HG02852 (cell line): ENCODE data around the gene OGFOD2.
"Not testable (repeated sequence)": the region's sequence is repeated elsewhere in the genome, so short reads cannot be mapped to it uniquely, and the experiment has no call there.

Experiments used
- ATAC-seq: cut with Tn5 transposase; IDR thresholded peaks from one replicate; pipeline ENCODE4 v1.9.1; 2021; ENCODE audit warnings: mild to moderate bottlenecking, moderate library complexity; ENCODE audit not compliant: unreplicated experiment

OGFOD2 gene

GRCh38 chr12:122974892-122975789 lies at the start of gene OGFOD2:
Gene OGFOD2, plus strand, starts transcription at chr12:122975244. Its CDS starts 8 bp downstream, at chr12:122975252.
- ATAC-seq = peak; percentile 78

- no peak for ATAC-seq
Observed at GRCh38 chr12:122927756-122928403, 47.2 kb upstream of the OGFOD2 start.

GRCh38 chr12:122928404-122929147 lies 46.5 kb upstream of the OGFOD2 start:
- no peak for ATAC-seq

- ATAC-seq = no peak
Observed at GRCh38 chr12:122929148-122929538, 45.9 kb upstream of the OGFOD2 start.

- no peak for ATAC-seq
Observed at GRCh38 chr12:122929812-122930211, 45.2 kb upstream of the OGFOD2 start.

GRCh38 chr12:122932207-122932606 lies 42.8 kb upstream of the OGFOD2 start:
- no peak for ATAC-seq

- no peak for ATAC-seq
Observed at GRCh38 chr12:122934722-122935121, 40.3 kb upstream of the OGFOD2 start.

GRCh38 chr12:122935318-122935717 lies 39.7 kb upstream of the OGFOD2 start:
- ATAC-seq = no peak

- no peak for ATAC-seq
Observed at GRCh38 chr12:122937622-122938091, 37.4 kb upstream of the OGFOD2 start.

GRCh38 chr12:122939125-122939524 lies 35.9 kb upstream of the OGFOD2 start:
- no peak for ATAC-seq

- ATAC-seq = not testable (repeated sequence)
Observed at GRCh38 chr12:122941351-122941750, 33.7 kb upstream of the OGFOD2 start.

DNA sequence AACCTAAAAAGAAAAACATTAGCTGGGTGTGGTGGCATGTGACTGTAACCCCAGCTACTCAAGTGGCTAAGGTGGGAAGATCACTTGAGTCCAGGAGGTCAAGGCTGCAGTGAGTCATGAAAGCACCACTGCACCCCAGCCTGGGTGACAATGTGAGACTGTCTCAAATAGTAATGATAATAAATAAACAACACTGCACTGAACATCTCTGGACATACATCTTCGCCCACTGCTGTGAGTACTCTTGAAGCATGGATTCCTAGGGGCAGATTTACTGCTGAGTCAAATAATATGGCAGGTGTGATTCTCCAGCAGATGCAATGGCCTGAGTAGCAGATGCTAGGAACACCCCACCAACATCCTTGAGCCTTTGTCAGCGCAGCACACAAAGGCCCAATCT lies 32.4 kb upstream of the OGFOD2 start:
- ATAC-seq = no peak

- no peak for ATAC-seq
Observed at GRCh38 chr12:122943196-122943595, 31.8 kb upstream of the OGFOD2 start.

DNA sequence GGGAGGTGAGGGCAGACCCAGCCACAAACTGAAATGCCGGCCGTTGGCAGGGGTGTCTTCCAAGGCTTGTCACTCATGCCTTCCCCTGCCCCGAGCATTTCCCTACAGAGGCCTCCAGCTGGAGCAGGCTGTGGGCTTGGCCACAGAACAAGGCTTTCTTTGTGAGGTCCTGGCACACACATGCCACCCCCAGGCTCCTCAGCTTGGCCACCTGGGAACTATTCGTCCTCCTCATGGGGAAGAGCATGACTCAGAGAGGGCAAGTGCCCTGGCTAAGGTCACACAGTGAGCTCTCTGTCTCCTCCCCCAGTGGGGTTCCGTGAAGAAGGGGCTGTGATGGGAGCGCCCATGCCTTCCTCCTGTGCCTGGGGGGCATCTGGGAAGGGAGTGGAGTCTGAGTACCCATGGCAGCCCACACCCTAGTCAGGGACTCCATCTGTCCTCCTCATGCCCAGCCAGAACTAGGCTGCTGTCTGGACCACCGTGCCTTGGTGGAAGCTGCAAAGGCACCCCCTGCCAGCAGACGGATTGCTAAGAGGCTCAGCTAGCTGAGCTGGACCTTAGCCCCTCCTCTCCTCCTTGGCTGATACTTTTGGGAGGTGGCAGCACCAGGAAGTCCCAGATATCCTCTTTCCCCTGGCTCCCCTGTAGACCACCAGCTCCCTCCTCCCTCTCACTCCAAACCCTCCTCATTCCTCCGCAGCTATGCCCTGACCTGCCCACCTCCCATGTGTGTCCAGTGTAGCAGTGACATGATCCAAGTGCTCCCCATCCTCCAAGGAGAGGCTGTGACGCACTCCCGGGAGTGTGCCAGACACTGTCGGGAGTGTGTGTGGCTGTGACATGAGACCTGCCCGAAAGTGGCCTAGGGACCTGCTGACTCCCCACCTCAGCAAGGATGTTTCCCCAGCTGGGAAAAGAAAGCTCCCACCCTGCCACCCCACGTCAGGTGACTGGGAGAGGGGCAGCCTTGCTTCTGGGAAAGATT lies 30.1 kb upstream of the OGFOD2 start:
- ATAC-seq = no peak

DNA sequence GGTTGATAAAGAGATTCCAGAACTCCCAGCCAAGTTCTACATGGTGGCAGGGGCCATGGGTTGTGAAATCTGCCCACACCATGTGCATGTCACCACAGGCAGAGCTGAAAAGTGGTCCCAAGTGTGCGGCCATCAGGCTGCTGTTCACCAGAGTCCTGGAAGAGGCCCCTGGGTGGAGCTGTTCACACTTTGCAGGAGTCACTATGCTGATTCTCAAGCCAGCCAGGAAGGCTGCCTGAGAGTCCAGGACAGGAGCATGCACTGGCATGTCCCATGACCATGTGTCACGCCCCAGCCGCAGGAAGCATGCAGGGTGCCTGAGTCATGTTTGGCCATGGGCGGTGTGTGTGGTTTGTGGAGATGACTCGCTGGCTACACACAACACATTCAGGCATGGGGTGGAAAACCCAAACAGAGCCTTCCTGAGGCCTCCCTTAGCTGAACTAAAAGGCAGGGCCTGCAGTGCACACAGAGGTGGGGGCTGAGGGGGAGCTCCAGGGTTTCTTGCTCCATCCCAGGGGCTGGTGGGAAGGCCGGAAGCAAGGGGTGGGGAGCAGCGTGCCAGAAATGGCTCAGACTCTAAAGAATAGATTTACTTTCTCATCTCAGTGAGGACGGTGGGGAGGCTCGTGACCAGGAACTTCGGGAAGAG lies 28.2 kb upstream of the OGFOD2 start:
- ATAC-seq = peak; percentile 73

DNA sequence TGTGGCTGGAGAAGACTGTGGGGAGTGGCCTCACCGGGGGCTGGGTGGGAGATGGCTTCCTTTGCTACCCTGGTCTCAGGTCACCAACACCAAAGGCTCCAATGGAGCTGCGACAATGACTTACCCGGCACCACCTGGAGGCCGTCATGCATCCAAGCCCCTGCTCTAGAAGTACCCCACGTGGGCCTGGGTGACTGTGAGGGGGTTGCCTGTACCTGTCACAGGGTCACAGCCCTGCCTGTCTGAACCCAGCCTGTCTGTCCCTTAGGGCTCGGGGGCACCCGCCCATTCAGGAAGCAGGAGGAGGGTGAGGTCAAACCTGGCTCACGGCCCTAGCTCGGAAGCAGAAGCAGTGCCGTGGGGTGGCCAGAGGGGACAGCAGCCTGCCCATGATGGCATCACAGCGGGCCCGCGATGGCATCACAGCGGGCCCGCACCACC lies 27.7 kb upstream of the OGFOD2 start:
- ATAC-seq = no peak

DNA sequence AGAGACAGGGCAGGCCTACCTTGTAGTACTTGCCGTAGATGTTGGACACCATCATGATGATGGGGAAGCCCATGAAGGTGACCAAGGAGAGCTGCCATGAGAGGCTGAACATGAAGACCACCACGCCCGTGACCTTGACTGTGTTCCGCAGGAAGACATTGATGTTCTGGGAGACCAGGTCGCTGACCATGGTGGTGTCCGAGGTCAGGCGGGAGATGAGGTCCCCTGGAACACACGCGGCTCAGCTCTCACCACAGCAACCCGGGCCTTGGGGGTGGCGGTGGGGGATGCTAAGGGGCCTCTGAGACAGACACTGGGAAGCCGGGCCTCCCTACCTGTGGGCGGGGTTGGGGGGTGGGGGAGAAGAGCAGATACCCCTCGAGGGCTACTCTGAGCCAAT lies 26.4 kb upstream of the OGFOD2 start:
- ATAC-seq = no peak

DNA sequence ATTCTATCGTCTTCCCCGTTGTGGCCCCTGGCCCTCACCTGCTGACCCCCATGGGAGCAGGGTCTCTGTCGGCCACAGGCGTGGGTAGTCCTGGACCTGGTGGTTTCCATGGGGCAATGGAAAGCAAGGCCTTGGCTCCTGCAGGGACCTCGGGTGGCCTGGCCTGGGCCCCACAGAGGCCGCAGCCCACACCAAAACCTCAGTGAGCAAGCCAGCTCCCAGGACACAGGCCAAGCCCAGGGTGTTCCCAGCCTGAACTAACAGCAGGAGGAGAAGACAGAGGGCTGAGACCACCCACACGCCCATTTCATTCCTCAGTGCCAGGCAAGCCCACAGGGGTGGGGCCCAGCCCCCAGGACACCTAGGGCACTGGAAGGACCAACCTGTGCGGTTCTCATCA lies 25.6 kb upstream of the OGFOD2 start:
- no peak for ATAC-seq

DNA sequence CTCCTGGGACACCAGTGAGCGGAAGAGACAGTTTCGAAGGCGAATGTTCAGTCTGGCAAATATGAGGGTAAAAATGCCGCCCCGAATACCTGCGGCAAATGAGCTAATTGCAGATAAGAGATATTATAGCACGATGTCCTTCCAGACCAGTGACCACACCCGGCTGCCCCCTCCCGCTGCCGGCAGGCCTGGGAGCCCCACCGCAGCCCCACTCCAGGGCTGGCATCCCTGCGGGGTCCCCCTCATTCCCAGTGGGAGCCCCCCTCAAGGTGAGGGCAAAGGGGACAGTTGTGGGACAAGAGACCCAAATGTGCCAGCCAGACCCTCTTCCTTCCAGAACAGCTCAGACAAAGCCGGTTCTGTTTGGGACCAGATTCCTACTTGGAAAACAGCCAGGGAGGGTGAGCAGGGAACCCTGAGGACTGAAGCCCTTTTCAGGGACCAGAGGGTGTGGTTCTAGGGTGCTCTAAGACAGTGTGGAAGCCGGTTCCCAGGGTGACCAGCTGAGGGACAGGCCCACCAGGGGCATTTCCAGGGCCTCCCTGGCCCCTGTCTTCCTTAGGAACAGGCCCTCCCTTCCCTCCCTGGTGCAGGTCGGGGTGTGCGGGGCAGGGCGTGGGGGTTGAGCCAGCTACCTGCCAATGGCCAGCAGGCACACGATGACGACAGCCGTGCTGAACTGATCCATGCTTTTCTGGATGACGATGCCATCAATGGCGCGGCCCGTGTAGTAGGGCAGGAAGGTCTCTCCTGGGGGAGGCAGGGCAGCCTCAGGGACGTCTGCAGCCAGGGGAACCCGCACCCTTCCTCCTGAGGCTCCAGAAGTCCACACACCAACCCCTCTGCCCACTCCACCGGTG lies 25.0 kb upstream of the OGFOD2 start:
- ATAC-seq = no peak
